HG02973 (cell line): ENCODE results near the gene PCGF3.
"Not testable (repeated sequence)": the region's sequence is repeated elsewhere in the genome, so short reads cannot be mapped to it uniquely, and the experiment has no call there.

Experiments used
- ATAC-seq: cut with Tn5 transposase; IDR thresholded peaks from one replicate; pipeline ENCODE4 v1.9.1; 2021; ENCODE audit warnings: moderate library complexity; ENCODE audit not compliant: unreplicated experiment

Gene PCGF3

GRCh38 chr4:721261-722168 lies 15.9 kb downstream of the PCGF3 start:
- no peak for ATAC-seq

GRCh38 chr4:722169-722725 lies 16.6 kb downstream of the PCGF3 start:
- no peak for ATAC-seq

GRCh38 chr4:722851-723360 lies 17.3 kb downstream of the PCGF3 start:
- ATAC-seq: no peak

- ATAC-seq: no peak
These were observed 18.3 kb downstream of the PCGF3 start for GRCh38 chr4:723751-724530.

- ATAC-seq: no peak
These were observed 20.0 kb downstream of the PCGF3 start for GRCh38 chr4:725391-726234.

GRCh38 chr4:726235-726787 lies 20.7 kb downstream of the PCGF3 start:
- ATAC-seq: no peak

- ATAC-seq: no peak
These were observed 21.2 kb downstream of the PCGF3 start for GRCh38 chr4:726838-727237.

- ATAC-seq: no peak
These were observed 21.9 kb downstream of the PCGF3 start for GRCh38 chr4:727576-727975.

- ATAC-seq: no peak
These were observed 24.0 kb downstream of the PCGF3 start for GRCh38 chr4:729336-730315.

- ATAC-seq: no peak
These were observed 24.9 kb downstream of the PCGF3 start for GRCh38 chr4:730511-730910.

GRCh38 chr4:730946-731904 lies 25.6 kb downstream of the PCGF3 start:
- ATAC-seq: not testable (repeated sequence)

GRCh38 chr4:731954-732353 lies 26.3 kb downstream of the PCGF3 start:
- ATAC-seq: not testable (repeated sequence)

- no peak for ATAC-seq
These were observed 26.9 kb downstream of the PCGF3 start for GRCh38 chr4:732486-732885.

GRCh38 chr4:732911-733630 lies 27.4 kb downstream of the PCGF3 start:
- ATAC-seq: no peak

GRCh38 chr4:733631-733980 lies 28.0 kb downstream of the PCGF3 start:
- ATAC-seq: no peak

GRCh38 chr4:734075-734474 lies 28.4 kb downstream of the PCGF3 start:
- no peak for ATAC-seq

GRCh38 chr4:734951-735350 lies 29.3 kb downstream of the PCGF3 start:
- no peak for ATAC-seq
